ENCODE results near the gene ATF7.

- TF ChIP-seq POLR2A (IDR thresholded peaks at IDR 0.05) (no peak), CTCF (IDR thresholded peaks at IDR 0.05) (no peak)
Observed at GRCh38 chr12:53467880-53468279, 158.3 kb downstream of the ATF7 start.
